BLaER1 treated with 17β-estradiol and CSF1 and Interleukin-3, amounts not matched to agents 10 nM and 100 nM (cell line): ENCODE measurements around the gene BTN1A1.

Experiments used
- H3K27ac ChIP-seq, 11 experiments: shearing (Covaris generic); formaldehyde crosslinking; 2 replicates each; pipeline ENCODE4 v1.8.1; 2022
- H3K27me3 ChIP-seq, 11 experiments: shearing (Covaris generic); formaldehyde crosslinking; 2 replicates each; pipeline ENCODE4 v1.8.1; 2022
- H3K36me3 ChIP-seq, 11 experiments: shearing (Covaris generic); formaldehyde crosslinking; 2 replicates each; pipeline ENCODE4 v1.8.1; 2022
- H3K4me1 ChIP-seq, 10 experiments: shearing (Covaris generic); formaldehyde crosslinking; 2 replicates each; pipeline ENCODE4 v1.8.1; 2022
- H3K4me2 ChIP-seq, 11 experiments: shearing (Covaris generic); formaldehyde crosslinking; 2 replicates each; pipeline ENCODE4 v1.8.1; 2022
- H3K4me3 ChIP-seq, 10 experiments: shearing (Covaris generic); formaldehyde crosslinking; 2 replicates each; pipeline ENCODE4 v1.8.1; 2022
- H3K9ac ChIP-seq, 11 experiments: shearing (Covaris generic); formaldehyde crosslinking; 2 replicates each; pipeline ENCODE4 v1.8.1; 2022
- H3K9me3 ChIP-seq, 11 experiments: shearing (Covaris generic); formaldehyde crosslinking; replicated peaks in 1 of 11; 2 replicates each; pipeline ENCODE4 v1.8.1; 2022
- H4K20me1 ChIP-seq, 11 experiments: shearing (Covaris generic); formaldehyde crosslinking; 2 replicates each; pipeline ENCODE4 v1.8.1; 2022
- Cebpa-rat ChIP-seq, 11 experiments: shearing (Covaris generic); IDR thresholded peaks; 2 replicates each; pipeline ENCODE4 v1.8.1; 2022

Gene BTN1A1

DNA sequence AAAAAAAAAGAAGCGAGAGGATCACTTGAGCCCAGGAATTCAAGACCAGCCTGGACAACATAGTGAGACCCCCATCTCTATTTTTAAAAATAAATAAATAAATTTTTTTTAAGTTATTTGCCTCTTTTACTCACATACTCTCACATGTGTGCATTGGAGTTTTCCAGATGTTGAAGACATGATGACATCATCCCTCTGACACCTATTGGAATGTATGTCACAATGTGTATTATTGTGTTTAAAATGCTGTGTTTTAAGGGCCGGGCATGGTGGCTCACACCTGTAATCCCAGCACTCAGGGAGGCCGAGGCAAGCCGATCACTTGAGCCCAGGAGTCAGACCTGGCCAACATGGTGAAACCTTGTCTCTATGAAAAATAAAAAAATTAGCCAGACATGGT, 17.8 kb upstream of the BTN1A1 start:
- peaks cover 0 to 48% (median 26%) of the 10 kb centered on the region in 10 experiments; a peak in 16 of 20 replicates for H3K4me1 ChIP-seq
- no peak overlapping the region for H3K4me3 ChIP-seq
- no peak for TF ChIP-seq Cebpa-rat (IDR thresholded peaks at IDR 0.05)
- H3K36me3 ChIP-seq, result no peaks in the 10 kb centered on the region
- peaks cover 7 to 50% (median 31%) of the 10 kb centered on the region in 11 experiments for H3K9me3 ChIP-seq
- no peak overlapping the region for H3K9ac ChIP-seq
- H4K20me1 ChIP-seq, result no peaks in the 10 kb centered on the region
- no peaks in the 10 kb centered on the region for H3K27me3 ChIP-seq
- H3K4me2 ChIP-seq, result no peak overlapping the region
- no peak overlapping the region for H3K27ac ChIP-seq

DNA sequence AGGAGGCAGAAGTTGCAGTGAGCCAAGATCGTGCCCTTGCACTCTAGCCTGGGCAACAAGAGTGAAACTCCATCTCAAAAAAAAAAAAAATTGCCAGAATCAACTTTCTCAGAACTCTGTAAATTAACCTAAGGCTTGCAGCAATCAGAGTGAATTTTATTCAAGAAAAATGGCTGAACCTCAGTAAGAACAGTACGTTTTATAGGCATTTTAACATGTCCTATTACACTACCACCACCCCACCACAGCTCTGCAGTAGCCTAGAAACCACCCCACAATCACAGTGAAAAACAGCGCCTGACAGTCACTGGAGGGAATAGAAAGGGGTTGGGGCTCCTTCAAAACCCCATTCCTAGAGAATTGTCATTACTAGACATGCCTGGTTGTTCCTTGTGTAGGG, 16.4 kb upstream of the BTN1A1 start:
- H3K4me2 ChIP-seq, result peak overlapping the region in 1 of 11 experiments; percentile 10; a peak in 1 of 22 replicates
- H4K20me1 ChIP-seq, result no peaks in the 10 kb centered on the region
- peaks cover 0 to 34% (median 16%) of the 10 kb centered on the region in 10 experiments; a peak in 15 of 20 replicates for H3K4me1 ChIP-seq
- no peaks in the 10 kb centered on the region for H3K27me3 ChIP-seq
- TF ChIP-seq Cebpa-rat (IDR thresholded peaks at IDR 0.05), result no peak
- no peaks in the 10 kb centered on the region for H3K36me3 ChIP-seq
- no peak overlapping the region for H3K27ac ChIP-seq
- H3K9me3 ChIP-seq, result peaks cover 19 to 64% (median 42%) of the 10 kb centered on the region in 11 experiments
- H3K9ac ChIP-seq, result no peak overlapping the region
- no peak overlapping the region for H3K4me3 ChIP-seq

DNA sequence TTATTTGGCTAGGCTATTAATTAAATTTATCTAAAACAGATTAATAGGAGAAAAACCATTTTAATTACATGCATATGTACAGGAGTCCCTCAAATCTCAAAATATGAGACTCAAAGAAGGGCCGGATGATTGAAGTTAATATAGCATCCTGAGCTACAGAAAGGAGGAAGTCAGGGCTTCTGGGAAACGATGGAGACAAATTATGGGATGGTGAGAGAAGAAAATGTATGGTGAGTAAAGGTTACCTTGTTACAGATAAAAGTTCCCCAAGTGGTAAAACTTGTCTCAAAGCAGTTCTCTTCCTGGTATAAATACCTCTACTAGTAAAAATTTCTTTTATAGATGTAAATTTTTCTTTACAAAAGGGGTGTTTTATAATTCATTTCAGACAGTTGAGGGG, 15.9 kb upstream of the BTN1A1 start:
- Histone ChIP-seq H3K9me3 (peaks cover 19 to 64% (median 42%) of the 10 kb centered on the region in 11 experiments), H3K27ac (no peak overlapping the region), H4K20me1 (no peaks in the 10 kb centered on the region), H3K27me3 (no peaks in the 10 kb centered on the region), H3K4me2 (no peak overlapping the region), H3K4me1 (peaks cover 0 to 31% (median 14%) of the 10 kb centered on the region in 10 experiments; a peak in 15 of 20 replicates), H3K9ac (no peak overlapping the region), H3K36me3 (no peaks in the 10 kb centered on the region), H3K4me3 (no peak overlapping the region)
- no peak for TF ChIP-seq Cebpa-rat (IDR thresholded peaks at IDR 0.05)

GRCh38 chr6:26485112-26485780, 14.9 kb upstream of the BTN1A1 start:
- TF ChIP-seq Cebpa-rat (IDR thresholded peaks at IDR 0.05), result no peak
- Histone ChIP-seq H3K27ac (no peak overlapping the region), H3K36me3 (no peaks in the 10 kb centered on the region), H3K4me1 (peaks cover 0 to 20% (median 8%) of the 10 kb centered on the region in 10 experiments; a peak in 11 of 20 replicates), H3K27me3 (no peaks in the 10 kb centered on the region), H3K9ac (no peak overlapping the region), H4K20me1 (no peaks in the 10 kb centered on the region), H3K4me3 (no peak overlapping the region), H3K4me2 (peak overlapping the region in 6 of 11 experiments; percentile 3 to 42 (median 32); a peak in 8 of 22 replicates), H3K9me3 (peaks cover 19 to 57% (median 39%) of the 10 kb centered on the region in 11 experiments)

DNA sequence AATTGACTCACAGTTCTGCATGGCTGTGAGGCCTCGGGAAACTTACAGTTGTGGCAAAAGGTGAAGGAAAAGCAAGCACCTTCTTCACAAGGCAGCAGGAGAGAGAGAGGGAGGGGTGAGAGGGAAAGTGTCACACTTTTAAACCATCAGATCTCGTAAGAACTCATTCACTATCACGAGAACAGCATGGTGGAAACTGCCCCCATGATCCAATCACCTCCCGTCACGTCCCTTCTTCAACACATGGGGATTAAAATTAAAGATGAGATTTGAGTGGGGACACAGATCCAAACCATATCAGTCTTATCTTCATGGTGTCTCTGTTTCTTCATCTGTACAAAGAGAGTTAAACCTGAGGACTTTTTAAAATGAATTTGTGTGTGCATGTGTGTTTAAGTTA, 13.7 kb upstream of the BTN1A1 start:
- H3K4me1 ChIP-seq, result peaks cover 0 to 14% (median 7%) of the 10 kb centered on the region in 10 experiments; a peak in 11 of 20 replicates
- H3K27me3 ChIP-seq, result no peaks in the 10 kb centered on the region
- H3K36me3 ChIP-seq, result no peaks in the 10 kb centered on the region
- H3K4me3 ChIP-seq, result no peak overlapping the region
- H3K4me2 ChIP-seq, result no peak overlapping the region
- no peaks in the 10 kb centered on the region for H4K20me1 ChIP-seq
- TF ChIP-seq Cebpa-rat (IDR thresholded peaks at IDR 0.05), result no peak
- H3K27ac ChIP-seq, result no peak overlapping the region
- H3K9ac ChIP-seq, result no peak overlapping the region
- H3K9me3 ChIP-seq, result peaks cover 19 to 46% (median 28%) of the 10 kb centered on the region in 11 experiments

- H3K4me1 ChIP-seq, result peaks cover 0 to 14% (median 5%) of the 10 kb centered on the region in 10 experiments; a peak in 11 of 20 replicates
- H3K27ac ChIP-seq, result no peak overlapping the region
- H3K36me3 ChIP-seq, result no peaks in the 10 kb centered on the region
- no peaks in the 10 kb centered on the region for H3K27me3 ChIP-seq
- no peaks in the 10 kb centered on the region for H4K20me1 ChIP-seq
- H3K9ac ChIP-seq, result no peak overlapping the region
- H3K4me2 ChIP-seq, result no peak overlapping the region
- H3K4me3 ChIP-seq, result no peak overlapping the region
- TF ChIP-seq Cebpa-rat (IDR thresholded peaks at IDR 0.05), result no peak
- H3K9me3 ChIP-seq, result peaks cover 15 to 36% (median 23%) of the 10 kb centered on the region in 11 experiments
Measured at GRCh38 chr6:26487466-26487865, 12.6 kb upstream of the BTN1A1 start.

GRCh38 chr6:26489996-26490964, 9.8 kb upstream of the BTN1A1 start:
- H4K20me1 ChIP-seq, result no peaks in the 10 kb centered on the region
- peaks cover 15 to 26% (median 20%) of the 10 kb centered on the region in 11 experiments for H3K9me3 ChIP-seq
- H3K4me2 ChIP-seq, result no peak overlapping the region
- H3K27me3 ChIP-seq, result no peaks in the 10 kb centered on the region
- no peak overlapping the region for H3K9ac ChIP-seq
- TF ChIP-seq Cebpa-rat (IDR thresholded peaks at IDR 0.05), result no peak
- no peak overlapping the region for H3K4me3 ChIP-seq
- H3K36me3 ChIP-seq, result no peaks in the 10 kb centered on the region
- no peak overlapping the region for H3K27ac ChIP-seq
- peaks cover 0 to 5% (median 4%) of the 10 kb centered on the region in 10 experiments; a peak in 11 of 20 replicates for H3K4me1 ChIP-seq

DNA sequence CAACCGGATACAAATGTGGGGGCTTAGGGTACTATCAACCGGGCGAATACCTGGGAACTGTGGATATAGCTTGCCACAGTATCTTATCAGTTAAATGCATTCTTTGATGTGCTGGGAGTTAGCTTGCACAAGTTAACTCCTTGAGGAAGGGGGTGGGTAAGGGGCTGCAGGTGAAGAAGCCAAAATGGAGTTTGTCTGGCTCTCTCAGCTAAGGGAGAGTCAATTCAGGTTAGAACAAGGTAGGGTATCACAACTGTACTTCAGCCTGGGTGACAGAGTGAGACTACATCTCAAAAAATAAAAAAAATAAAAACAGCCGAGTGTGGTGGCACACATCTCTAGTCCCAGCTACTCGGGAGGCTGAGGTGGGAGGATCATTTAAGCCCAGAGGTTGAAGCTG, 8.5 kb upstream of the BTN1A1 start:
- H3K4me3 ChIP-seq, result no peak overlapping the region
- peaks cover 15 to 22% (median 19%) of the 10 kb centered on the region in 11 experiments for H3K9me3 ChIP-seq
- H3K4me1 ChIP-seq, result no peaks in the 10 kb centered on the region
- no peaks in the 10 kb centered on the region for H3K36me3 ChIP-seq
- H4K20me1 ChIP-seq, result no peaks in the 10 kb centered on the region
- no peak overlapping the region for H3K9ac ChIP-seq
- no peaks in the 10 kb centered on the region for H3K27me3 ChIP-seq
- H3K27ac ChIP-seq, result no peak overlapping the region
- H3K4me2 ChIP-seq, result no peak overlapping the region
- TF ChIP-seq Cebpa-rat (IDR thresholded peaks at IDR 0.05), result no peak

DNA sequence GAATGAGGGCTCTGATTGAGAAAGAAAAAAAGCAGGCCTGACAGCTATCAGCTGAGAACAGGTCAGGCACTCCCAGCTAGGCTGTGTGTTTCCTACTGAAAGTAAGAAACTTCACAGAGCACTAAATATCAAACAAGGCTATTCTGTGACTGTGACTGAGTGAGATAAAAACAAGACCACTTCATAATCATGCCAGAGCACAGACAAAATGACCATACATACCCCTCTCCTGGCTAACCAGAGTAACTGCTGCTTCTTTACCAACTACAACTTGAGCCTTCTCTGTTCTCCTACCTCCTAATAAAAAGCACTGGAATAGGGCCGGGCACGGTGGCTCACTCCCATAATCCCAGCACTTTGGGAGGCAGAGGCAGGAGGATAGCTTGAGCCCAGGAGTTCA, 6.8 kb upstream of the BTN1A1 start:
- no peaks in the 10 kb centered on the region for H3K36me3 ChIP-seq
- H3K27me3 ChIP-seq, result no peaks in the 10 kb centered on the region
- H3K4me2 ChIP-seq, result no peak overlapping the region
- TF ChIP-seq Cebpa-rat (IDR thresholded peaks at IDR 0.05), result no peak
- no peaks in the 10 kb centered on the region for H4K20me1 ChIP-seq
- no peak overlapping the region for H3K4me3 ChIP-seq
- no peak overlapping the region for H3K9ac ChIP-seq
- H3K9me3 ChIP-seq, result peaks cover 0 to 6% (median 3%) of the 10 kb centered on the region in 11 experiments; a peak in 13 of 22 replicates
- H3K27ac ChIP-seq, result no peak overlapping the region
- peaks cover 0 to 9% (median 4%) of the 10 kb centered on the region in 10 experiments; a peak in 7 of 20 replicates for H3K4me1 ChIP-seq
